PFSK-1 (cell line): ENCODE results near the gene AHNAK2.

ENCODE experiments used
- FOXP2 ChIP-seq: optimal IDR thresholded peaks from 2 replicates; pipeline ENCODE3; 2011; ENCODE audit warnings: borderline replicate concordance, control low read depth, inconsistent platforms; ENCODE audit not compliant: insufficient read depth; ENCODE audit errors: extremely low read length, extremely low read depth
- POLR2AphosphoS5 ChIP-seq: IDR thresholded peaks from 2 replicates; pipeline ENCODE4 v1.6.1; 2012; ENCODE audit warnings: low read depth, mild to moderate bottlenecking, control low read depth, low read length, moderate library complexity
- SIN3A ChIP-seq: IDR thresholded peaks from 2 replicates; pipeline ENCODE4 v1.6.1; 2012; ENCODE audit warnings: mild to moderate bottlenecking, low read length, moderate library complexity, borderline replicate concordance; ENCODE audit not compliant: insufficient read depth
- TAF1 ChIP-seq: IDR thresholded peaks from 2 replicates; pipeline ENCODE4 v1.6.1; 2012; ENCODE audit warnings: low read length, control low read depth, borderline replicate concordance; ENCODE audit not compliant: insufficient read depth
- TF ChIP-seq, protein P1 (sequence below), 2 experiments: IDR thresholded peaks; 2 replicates each; pipeline versions ENCODE4 v1.6.1 to v1.8.0; 2011 to 2012; ENCODE audit warnings: low read depth in 2 of 2, low read length in 2 of 2, control low read depth in 1 of 2, inconsistent platforms in 1 of 2, mild to moderate bottlenecking in 1 of 2, moderate library complexity in 1 of 2; ENCODE audit not compliant: insufficient read depth in 1 of 2

Gene AHNAK2

DNA sequence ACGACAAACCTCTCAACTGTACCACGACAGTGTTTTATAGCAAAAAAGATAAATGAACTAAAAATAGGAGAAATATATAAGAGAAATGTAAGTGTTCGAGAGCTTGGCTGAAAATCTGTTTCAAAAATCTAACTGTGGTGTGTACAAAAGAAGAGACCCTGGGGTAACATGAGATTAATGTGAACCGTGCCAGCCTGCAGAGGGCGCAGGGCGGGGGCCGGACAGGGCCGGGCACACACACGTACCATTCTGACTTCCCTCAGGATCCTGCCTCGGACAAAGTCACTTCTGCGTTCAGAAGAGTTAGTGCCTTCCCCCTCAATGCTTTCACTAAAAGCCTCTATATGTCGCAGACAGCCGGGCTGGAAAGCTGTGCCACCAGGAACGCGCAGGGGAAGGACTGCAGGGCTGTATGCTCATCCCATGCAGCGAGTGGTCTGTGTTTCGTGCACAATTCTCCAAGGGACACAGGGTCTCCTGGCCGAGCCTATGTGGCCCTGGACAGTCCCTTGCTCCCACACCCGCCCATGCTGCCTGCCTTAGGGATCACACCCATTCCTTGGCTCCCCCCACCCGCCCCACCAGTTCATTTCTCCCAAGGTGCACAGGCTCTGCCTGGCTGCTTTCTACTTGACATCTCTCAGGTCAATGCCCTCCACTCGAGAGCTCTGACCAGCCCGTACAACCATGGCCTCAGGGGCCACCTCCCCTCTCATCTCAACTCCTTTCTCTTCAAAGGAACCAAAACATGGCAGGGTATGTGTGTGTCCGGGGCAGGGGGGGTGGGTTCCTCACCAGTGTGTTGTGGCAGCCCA is 34.2 kb upstream of the AHNAK2 start:
- TF ChIP-seq POLR2AphosphoS5 (no peak), SIN3A (no peak), FOXP2 (no peak), TAF1 (no peak)
- TF ChIP-seq, protein P1, sequence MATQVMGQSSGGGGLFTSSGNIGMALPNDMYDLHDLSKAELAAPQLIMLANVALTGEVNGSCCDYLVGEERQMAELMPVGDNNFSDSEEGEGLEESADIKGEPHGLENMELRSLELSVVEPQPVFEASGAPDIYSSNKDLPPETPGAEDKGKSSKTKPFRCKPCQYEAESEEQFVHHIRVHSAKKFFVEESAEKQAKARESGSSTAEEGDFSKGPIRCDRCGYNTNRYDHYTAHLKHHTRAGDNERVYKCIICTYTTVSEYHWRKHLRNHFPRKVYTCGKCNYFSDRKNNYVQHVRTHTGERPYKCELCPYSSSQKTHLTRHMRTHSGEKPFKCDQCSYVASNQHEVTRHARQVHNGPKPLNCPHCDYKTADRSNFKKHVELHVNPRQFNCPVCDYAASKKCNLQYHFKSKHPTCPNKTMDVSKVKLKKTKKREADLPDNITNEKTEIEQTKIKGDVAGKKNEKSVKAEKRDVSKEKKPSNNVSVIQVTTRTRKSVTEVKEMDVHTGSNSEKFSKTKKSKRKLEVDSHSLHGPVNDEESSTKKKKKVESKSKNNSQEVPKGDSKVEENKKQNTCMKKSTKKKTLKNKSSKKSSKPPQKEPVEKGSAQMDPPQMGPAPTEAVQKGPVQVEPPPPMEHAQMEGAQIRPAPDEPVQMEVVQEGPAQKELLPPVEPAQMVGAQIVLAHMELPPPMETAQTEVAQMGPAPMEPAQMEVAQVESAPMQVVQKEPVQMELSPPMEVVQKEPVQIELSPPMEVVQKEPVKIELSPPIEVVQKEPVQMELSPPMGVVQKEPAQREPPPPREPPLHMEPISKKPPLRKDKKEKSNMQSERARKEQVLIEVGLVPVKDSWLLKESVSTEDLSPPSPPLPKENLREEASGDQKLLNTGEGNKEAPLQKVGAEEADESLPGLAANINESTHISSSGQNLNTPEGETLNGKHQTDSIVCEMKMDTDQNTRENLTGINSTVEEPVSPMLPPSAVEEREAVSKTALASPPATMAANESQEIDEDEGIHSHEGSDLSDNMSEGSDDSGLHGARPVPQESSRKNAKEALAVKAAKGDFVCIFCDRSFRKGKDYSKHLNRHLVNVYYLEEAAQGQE (IDR thresholded peaks at IDR 0.05; ENCODE audit: insufficient read depth in 1 of 2, low read depth in 2 of 2, low read length in 2 of 2), result no peak

DNA sequence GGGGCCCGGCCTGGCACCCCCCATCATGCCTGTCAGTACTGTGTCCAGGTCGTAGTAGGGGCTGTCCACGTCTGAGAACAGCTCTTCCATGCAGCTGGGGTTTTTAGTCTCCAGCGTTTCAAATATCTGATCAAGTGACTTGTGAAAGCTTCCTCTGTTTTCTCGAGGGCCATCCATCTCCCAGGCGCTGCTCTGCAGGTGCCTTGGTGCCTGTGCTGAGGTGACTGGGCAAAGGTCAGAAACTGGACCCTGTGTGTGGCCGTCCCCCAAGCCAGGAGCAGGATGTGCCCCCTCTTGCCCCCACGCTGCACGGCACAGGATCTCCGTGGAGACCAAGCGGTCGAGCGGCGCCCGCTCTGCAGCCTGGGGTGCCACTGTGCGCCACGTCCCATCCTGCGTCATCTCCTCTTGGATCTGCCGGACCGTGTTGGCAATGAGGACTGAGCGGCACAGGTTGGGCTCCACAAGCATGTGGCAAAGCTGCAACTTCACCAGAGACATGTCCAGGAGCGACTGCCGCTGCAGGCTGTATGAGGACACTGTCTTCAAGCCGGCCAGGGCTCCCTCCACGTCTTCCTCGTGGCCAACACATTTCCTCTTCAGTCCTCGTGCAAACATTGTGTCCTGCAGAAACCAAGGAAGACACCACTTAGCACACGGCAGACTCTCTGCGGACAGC is 33.3 kb upstream of the AHNAK2 start:
- TF ChIP-seq, protein P1 (IDR thresholded peaks at IDR 0.05; ENCODE audit: insufficient read depth in 1 of 2, low read depth in 2 of 2, low read length in 2 of 2), result no peak

DNA sequence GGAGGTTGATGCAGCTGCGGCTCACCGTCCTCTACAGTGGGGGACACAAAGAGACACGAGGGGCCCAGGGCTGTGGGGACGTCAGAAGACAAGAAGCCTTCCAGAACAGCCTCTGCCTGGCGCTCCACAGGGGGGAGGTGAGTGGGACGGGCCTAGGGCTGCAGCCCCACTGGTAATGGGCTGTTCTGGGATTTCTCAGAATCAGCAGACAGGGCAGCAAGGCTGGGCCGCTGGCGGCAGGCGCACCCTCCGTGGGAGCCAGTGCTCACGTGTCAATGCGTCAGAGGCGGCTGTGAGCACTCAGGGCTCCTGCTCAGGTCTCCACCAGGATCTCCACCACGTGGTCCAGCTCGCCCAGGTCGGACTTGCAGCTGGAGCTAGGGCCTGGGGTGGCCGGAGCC is 32.7 kb upstream of the AHNAK2 start:
- TF ChIP-seq SIN3A (no peak), FOXP2 (no peak), POLR2AphosphoS5 (no peak), TAF1 (no peak)
- TF ChIP-seq, protein P1 (IDR thresholded peaks at IDR 0.05; ENCODE audit: insufficient read depth in 1 of 2, low read depth in 2 of 2, low read length in 2 of 2), result no peak

DNA sequence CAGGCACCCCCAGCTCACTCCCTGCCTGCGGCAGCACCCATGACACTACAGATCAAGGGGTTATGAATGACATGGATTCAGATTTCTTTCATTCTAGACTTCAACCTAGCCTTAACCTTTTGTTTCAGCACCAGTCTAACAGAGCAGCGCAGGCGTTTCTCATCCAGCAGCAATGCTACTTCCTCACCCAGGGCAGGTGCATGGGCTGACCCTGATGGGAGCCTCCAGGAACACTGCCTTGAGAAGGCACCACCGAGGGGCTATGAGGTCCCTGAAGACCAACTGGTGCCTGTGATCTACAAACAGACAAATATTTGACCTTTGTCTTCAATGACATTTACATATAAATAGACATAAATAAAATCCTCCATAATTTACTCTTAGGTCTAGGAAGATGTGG is 31.9 kb upstream of the AHNAK2 start:
- TF ChIP-seq, protein P1 (IDR thresholded peaks at IDR 0.05; ENCODE audit: insufficient read depth in 1 of 2, low read depth in 2 of 2, low read length in 2 of 2), result no peak
- TF ChIP-seq SIN3A, result no peak
- TF ChIP-seq FOXP2, result no peak
- TF ChIP-seq POLR2AphosphoS5, result no peak
- no peak for TF ChIP-seq TAF1
